ENCODE data around the gene ERI3.

DNA sequence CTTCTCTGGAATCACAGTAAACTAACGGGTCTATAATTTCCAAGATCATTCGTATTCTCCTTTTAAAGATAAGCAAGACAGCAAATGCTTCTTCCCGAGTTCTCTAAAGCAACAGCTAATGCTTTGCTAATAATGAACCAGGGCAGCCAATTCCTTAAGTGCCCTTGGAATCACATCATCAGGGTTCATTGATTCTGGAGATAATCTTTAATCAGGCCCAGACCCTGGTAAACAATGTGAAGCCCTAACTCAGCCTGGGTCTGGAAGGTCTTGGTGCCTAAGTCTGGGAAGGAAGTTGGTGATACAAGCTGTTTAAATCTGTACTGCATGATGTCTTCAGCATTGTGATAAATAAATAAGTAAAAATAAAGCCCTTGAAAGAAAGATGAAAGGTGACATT, 18.4 kb downstream of the ERI3 start:
- TF ChIP-seq, protein P1, sequence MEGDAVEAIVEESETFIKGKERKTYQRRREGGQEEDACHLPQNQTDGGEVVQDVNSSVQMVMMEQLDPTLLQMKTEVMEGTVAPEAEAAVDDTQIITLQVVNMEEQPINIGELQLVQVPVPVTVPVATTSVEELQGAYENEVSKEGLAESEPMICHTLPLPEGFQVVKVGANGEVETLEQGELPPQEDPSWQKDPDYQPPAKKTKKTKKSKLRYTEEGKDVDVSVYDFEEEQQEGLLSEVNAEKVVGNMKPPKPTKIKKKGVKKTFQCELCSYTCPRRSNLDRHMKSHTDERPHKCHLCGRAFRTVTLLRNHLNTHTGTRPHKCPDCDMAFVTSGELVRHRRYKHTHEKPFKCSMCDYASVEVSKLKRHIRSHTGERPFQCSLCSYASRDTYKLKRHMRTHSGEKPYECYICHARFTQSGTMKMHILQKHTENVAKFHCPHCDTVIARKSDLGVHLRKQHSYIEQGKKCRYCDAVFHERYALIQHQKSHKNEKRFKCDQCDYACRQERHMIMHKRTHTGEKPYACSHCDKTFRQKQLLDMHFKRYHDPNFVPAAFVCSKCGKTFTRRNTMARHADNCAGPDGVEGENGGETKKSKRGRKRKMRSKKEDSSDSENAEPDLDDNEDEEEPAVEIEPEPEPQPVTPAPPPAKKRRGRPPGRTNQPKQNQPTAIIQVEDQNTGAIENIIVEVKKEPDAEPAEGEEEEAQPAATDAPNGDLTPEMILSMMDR (conservative IDR thresholded peaks at IDR 0.05; ENCODE audit: low read length), result no peak
- TF ChIP-seq EZH2phosphoT487 (IDR thresholded peaks at IDR 0.05; ENCODE audit: borderline replicate concordance), result no peak
